ENCODE data around the gene OCRL.
A peak's percentile ranks its signal among the peaks of the same experiment; 100 is the strongest.

The OCRL gene

GRCh38 chrX:129574214-129574613, 34.2 kb downstream of the OCRL start:
- intact Hi-C loops (cut with DNase I), result no loop called here
- no peak for DNase-seq

- DNase-seq, result no peak
- intact Hi-C loops (cut with DNase I), result no loop called here
Measured at GRCh38 chrX:129576539-129576938, 36.5 kb downstream of the OCRL start.

GRCh38 chrX:129577473-129577872, 37.4 kb downstream of the OCRL start:
- DNase-seq, result no peak
- intact Hi-C loops (cut with DNase I), result no loop called here

GRCh38 chrX:129577877-129578276, 37.8 kb downstream of the OCRL start:
- intact Hi-C loops (cut with DNase I), result no loop called here
- no peak for DNase-seq

- intact Hi-C loops (cut with DNase I), result no loop called here
- DNase-seq, result no peak
Measured at GRCh38 chrX:129581904-129582303, 41.8 kb downstream of the OCRL start.

GRCh38 chrX:129585167-129585566, 45.1 kb downstream of the OCRL start:
- DNase-seq, result no peak
- intact Hi-C loops (cut with DNase I), result no loop called here

GRCh38 chrX:129585691-129586090, 45.6 kb downstream of the OCRL start:
- intact Hi-C loops (cut with DNase I), result no loop called here
- DNase-seq, result no peak

- intact Hi-C loops (cut with DNase I), result no loop called here
- no peak for DNase-seq
Measured at GRCh38 chrX:129586446-129586845, 46.4 kb downstream of the OCRL start.

GRCh38 chrX:129590596-129590995, 50.5 kb downstream of the OCRL start:
- DNase-seq, result peak in 1 of 42 donors; percentile 33
- intact Hi-C loops (cut with DNase I), result no loop called here

GRCh38 chrX:129593137-129593536, 53.1 kb downstream of the OCRL start:
- intact Hi-C loops (cut with DNase I), result no loop called here
- no peak for DNase-seq

GRCh38 chrX:129594781-129595180, 54.7 kb downstream of the OCRL start:
- intact Hi-C loops (cut with DNase I), result no loop called here
- no peak for DNase-seq

GRCh38 chrX:129596077-129596476, 56.0 kb downstream of the OCRL start:
- DNase-seq, result no peak
- intact Hi-C loops (cut with DNase I), result no loop called here

- no peak for DNase-seq
- intact Hi-C loops (cut with DNase I), result no loop called here
Measured at GRCh38 chrX:129597905-129598304, 57.8 kb downstream of the OCRL start.

GRCh38 chrX:129599499-129599898, 59.4 kb downstream of the OCRL start:
- DNase-seq, result no peak
- intact Hi-C loops (cut with DNase I), result no loop called here

- DNase-seq, result no peak
- intact Hi-C loops (cut with DNase I), result loop anchor here (10.0 kb wide), 2 partner anchors 125 to 325 kb away; no protein-coding TSS in a partner anchor
Measured at GRCh38 chrX:129599996-129600395, 59.9 kb downstream of the OCRL start.

GRCh38 chrX:129600981-129601424, 60.9 kb downstream of the OCRL start:
- DNase-seq, result peak in 41 of 42 donors; percentile 8 to 73 (median 47)
- intact Hi-C loops (cut with DNase I), result loop anchor here (10.0 kb wide), 2 partner anchors 124 to 324 kb away; no protein-coding TSS in a partner anchor

- DNase-seq, result peak in 40 of 42 donors; percentile 9 to 86 (median 67)
- intact Hi-C loops (cut with DNase I), result loop anchor here (5.0 to 10.0 kb wide), 3 partner anchors 118 to 450 kb away; no protein-coding TSS in a partner anchor
Measured at GRCh38 chrX:129606918-129607317, 66.9 kb downstream of the OCRL start.

- intact Hi-C loops (cut with DNase I), result loop anchor here (5.0 to 10.0 kb wide), 3 partner anchors 116 to 449 kb away; no protein-coding TSS in a partner anchor
- DNase-seq, result no peak
Measured at GRCh38 chrX:129608496-129608895, 68.4 kb downstream of the OCRL start.

- intact Hi-C loops (cut with DNase I), result loop anchor here (5.0 to 10.0 kb wide), 3 partner anchors 115 to 448 kb away; no protein-coding TSS in a partner anchor
- DNase-seq, result no peak
Measured at GRCh38 chrX:129609395-129609794, 69.3 kb downstream of the OCRL start.

- intact Hi-C loops (cut with DNase I), result no loop called here
- DNase-seq, result no peak
Measured at GRCh38 chrX:129612396-129612795, 72.3 kb downstream of the OCRL start.

- intact Hi-C loops (cut with DNase I), result no loop called here
- DNase-seq, result no peak
Measured at GRCh38 chrX:129613596-129613995, 73.5 kb downstream of the OCRL start.

Data from head of caudate nucleus (tissue), 42 donors.